ENCODE measurements around the gene OSBPL2. TPM values are rescaled to one million over a fixed set of nuclear protein-coding genes. Genes with fewer than 3 reads are reported as not detected.

OSBPL2 gene
- total and polyA plus RNA-seq, 12 donors: 12.6 to 55.7 (median 39.8) TPM

DNA sequence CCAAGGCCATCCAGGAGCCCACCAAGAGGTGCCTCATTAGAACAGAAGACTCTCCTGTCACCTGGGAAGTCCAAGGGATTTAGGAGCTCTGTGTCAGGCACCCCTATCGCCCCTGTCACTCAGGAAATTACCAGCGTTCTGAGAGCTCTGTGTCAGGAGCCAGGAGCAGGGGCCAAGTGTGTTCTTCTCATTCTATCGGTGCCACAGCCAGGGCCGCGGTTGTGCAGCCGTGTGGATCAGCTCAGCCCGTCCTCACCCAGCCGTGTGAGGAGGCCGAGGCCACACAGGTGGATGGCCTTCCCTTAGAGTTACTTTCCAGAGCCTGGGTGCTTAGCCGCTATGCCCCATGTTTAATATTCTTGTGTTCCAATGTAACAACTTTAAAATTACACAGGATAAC is 45.7 kb upstream of the OSBPL2 start:
- intact Hi-C loops (cut with DNase I): no loop called here
- Histone ChIP-seq H3K36me3 (peaks cover 0 to 75% (median 15%) of the 10 kb centered on the region in 9 donors), H3K4me1 (peaks cover 0 to 19% (median 6%) of the 10 kb centered on the region in 9 donors), H3K27me3 (no peaks in the 10 kb centered on the region), H3K9me3 (no peaks in the 10 kb centered on the region), H3K27ac (no peak overlapping the region), H3K4me3 (no peak overlapping the region)
- TF ChIP-seq, protein P1, sequence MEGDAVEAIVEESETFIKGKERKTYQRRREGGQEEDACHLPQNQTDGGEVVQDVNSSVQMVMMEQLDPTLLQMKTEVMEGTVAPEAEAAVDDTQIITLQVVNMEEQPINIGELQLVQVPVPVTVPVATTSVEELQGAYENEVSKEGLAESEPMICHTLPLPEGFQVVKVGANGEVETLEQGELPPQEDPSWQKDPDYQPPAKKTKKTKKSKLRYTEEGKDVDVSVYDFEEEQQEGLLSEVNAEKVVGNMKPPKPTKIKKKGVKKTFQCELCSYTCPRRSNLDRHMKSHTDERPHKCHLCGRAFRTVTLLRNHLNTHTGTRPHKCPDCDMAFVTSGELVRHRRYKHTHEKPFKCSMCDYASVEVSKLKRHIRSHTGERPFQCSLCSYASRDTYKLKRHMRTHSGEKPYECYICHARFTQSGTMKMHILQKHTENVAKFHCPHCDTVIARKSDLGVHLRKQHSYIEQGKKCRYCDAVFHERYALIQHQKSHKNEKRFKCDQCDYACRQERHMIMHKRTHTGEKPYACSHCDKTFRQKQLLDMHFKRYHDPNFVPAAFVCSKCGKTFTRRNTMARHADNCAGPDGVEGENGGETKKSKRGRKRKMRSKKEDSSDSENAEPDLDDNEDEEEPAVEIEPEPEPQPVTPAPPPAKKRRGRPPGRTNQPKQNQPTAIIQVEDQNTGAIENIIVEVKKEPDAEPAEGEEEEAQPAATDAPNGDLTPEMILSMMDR (IDR thresholded peaks at IDR 0.05): no peak
- ATAC-seq (peak in 2 of 8 donors; percentile 15 to 46), DNase-seq (peak in 1 of 2 donors; percentile 10)
- 66 to 78% methylated on average over 10 of the region's 10 CpGs for WGBS, 2 donors

DNA sequence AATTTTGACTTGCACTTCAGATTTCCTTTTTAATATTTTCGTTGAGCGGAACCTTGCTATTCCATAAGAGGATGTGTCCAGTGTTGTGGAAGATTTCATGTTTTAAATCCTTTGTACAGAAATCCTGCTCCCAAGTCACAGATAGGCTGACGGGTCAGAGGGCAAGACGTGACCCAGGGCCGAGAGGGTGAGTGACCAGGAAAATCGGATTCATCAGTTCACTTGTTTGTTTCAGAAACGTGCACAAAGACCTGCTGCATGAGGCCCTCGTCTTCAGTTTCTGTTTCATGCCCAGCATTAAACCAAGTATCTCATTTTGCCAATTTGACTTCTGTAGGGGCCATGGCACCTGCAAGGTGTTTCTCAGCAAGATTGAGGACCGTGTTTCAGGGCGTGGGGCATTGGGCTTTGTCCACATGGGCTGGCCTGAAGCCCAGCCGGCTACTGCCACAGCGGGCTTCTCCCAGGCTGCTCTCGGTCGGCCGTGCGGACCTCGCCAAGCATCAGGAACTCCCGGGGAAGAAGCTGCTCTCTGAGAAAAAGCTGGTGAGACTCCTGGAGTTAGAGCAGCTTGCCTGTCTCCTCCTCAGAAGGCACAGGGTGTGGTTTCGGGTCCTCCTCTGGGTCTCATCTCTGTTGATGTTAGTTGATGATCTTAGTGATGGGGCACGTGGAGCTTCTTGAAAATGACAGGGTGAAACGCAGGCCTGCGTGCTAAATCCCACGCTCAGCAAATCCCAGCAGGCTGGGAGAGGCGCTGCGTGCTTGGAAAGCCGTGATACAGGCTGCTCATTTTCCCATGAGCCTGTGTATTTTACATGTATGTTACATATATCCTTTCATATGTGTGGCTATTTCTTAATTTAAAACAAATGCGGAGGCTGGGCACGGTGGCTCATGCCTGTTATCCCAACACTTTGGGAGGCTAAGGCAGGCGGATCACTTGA is 45.0 kb upstream of the OSBPL2 start:
- peak in 1 of 2 donors; percentile 6 for DNase-seq
- WGBS, 2 donors: 91 to 92% methylated on average over 29 of the region's 29 CpGs
- ATAC-seq: no peak
- Histone ChIP-seq H3K27me3 (no peaks in the 10 kb centered on the region), H3K36me3 (peaks cover 0 to 83% (median 22%) of the 10 kb centered on the region in 9 donors), H3K27ac (no peak overlapping the region), H3K4me1 (peaks cover 0 to 12% (median 0%) of the 10 kb centered on the region in 9 donors), H3K4me3 (no peak overlapping the region), H3K9me3 (no peaks in the 10 kb centered on the region)
- TF ChIP-seq, protein P1 (IDR thresholded peaks at IDR 0.05): no peak
- intact Hi-C loops (cut with DNase I): no loop called here

DNA sequence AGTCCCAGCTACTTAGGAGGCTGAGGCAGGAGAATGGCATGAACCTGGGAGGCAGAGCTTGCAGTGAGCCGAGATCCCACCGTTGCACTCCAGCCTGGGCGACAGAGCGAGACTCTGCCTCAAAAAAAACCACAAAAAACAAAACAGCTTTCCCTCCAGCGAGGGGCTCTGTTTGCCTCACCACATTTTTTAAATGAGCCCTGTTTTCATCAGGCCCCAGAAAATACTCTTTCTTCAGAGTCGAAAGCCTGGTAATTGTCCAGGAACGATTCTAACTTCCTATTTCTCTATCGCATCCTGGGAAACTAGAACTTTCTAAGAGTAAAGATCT is 43.3 kb upstream of the OSBPL2 start:
- no peak overlapping the region for H3K4me3 ChIP-seq
- H3K36me3 ChIP-seq: peaks cover 0 to 86% (median 30%) of the 10 kb centered on the region in 9 donors
- WGBS, 2 donors: 85 to 90% methylated on average over 8 of the region's 8 CpGs
- no peak overlapping the region for H3K27ac ChIP-seq
- TF ChIP-seq, protein P1 (IDR thresholded peaks at IDR 0.05): no peak
- ATAC-seq (no peak), DNase-seq (no peak)
- peaks cover 0 to 12% (median 0%) of the 10 kb centered on the region in 9 donors for H3K4me1 ChIP-seq
- H3K9me3 ChIP-seq: no peaks in the 10 kb centered on the region
- intact Hi-C loops (cut with DNase I): no loop called here
- H3K27me3 ChIP-seq: no peaks in the 10 kb centered on the region

DNA sequence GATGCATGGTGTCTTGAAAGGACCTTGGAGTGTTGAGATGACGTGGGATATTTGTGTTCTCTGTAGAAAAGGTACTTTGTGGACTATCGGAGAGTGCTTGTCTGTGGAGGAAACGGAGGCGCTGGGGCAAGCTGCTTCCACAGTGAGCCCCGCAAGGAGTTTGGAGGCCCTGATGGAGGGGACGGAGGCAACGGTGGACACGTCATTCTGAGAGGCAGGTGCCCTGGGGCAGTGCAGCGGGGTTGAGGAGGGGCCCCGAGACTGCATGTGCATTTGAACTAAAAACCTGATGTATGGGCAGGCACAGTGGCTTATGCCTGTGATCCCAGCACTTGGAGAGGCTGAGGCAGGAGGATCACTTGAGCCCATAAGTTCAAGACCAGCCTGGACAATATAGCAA is 42.6 kb upstream of the OSBPL2 start:
- Histone ChIP-seq H3K36me3 (peaks cover 0 to 86% (median 31%) of the 10 kb centered on the region in 9 donors), H3K27me3 (no peaks in the 10 kb centered on the region), H3K4me1 (peaks cover 0 to 12% (median 0%) of the 10 kb centered on the region in 9 donors), H3K27ac (no peak overlapping the region), H3K4me3 (no peak overlapping the region), H3K9me3 (no peaks in the 10 kb centered on the region)
- 95 to 96% methylated on average over 10 of the region's 10 CpGs for WGBS, 2 donors
- peak in 1 of 2 donors; percentile 5 for DNase-seq
- TF ChIP-seq, protein P1 (IDR thresholded peaks at IDR 0.05): no peak
- no peak for ATAC-seq
- intact Hi-C loops (cut with DNase I): no loop called here
